Peyer's patch (tissue), 4 donors: ENCODE measurements around the gene CYB561D2.

Experiments used
- POLR2A ChIP-seq, 2 donors: fragments of 450-650 bp; IDR thresholded peaks; one replicate each; pipeline ENCODE4 v1.5.1; 2017; ENCODE audit warnings: antibody characterized with exemption in 2 of 2, mild to moderate bottlenecking in 2 of 2, moderate library complexity in 2 of 2
- TF ChIP-seq, protein P1 (sequence below), 6 experiments: fragments of 450-650 bp in 4 of 6; fragments of 200-600 bp in 2 of 6; sonication (generic) in 1 of 6; IDR thresholded peaks; one replicate each; pipeline ENCODE4 v1.5.1; 2017 to 2019; ENCODE audit warnings: antibody characterized with exemption in 6 of 6, mild to moderate bottlenecking in 3 of 6, moderate library complexity in 1 of 6

DNA sequence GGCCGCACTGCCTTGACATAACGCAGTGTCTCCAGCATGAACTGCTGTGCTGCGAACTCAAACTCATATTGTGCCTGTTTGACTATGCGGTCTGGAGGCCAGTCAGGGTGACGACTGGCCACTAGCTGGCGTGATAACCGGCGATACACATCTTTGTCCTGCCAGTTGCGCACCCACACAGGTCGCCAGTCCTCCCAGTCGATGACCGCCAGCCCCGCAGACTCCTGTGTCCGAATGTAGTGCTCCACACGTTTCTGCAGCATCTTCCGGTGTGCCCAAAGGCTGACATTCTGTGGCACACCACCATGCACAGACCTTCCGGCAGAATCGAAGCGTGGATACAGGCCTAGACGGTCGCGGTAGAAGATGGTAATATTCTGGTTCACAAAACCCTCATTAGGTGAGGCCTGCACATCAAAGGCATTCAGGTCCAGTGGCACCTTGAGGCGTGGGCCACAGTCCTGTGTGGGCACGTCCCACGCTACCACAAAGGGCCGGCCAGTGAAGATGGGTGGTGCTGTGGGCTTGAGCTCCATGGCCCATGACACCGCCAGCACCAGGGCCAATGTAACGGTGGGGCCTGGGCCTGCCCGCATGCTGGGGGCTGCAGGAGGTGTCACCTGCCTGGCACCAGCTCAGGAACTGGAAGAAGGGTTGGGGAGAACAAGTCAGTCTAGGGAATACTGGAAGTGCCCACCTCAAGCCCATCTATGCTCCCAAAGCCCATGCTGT is 30.6 kb upstream of the CYB561D2 start:
- TF ChIP-seq, protein P1, sequence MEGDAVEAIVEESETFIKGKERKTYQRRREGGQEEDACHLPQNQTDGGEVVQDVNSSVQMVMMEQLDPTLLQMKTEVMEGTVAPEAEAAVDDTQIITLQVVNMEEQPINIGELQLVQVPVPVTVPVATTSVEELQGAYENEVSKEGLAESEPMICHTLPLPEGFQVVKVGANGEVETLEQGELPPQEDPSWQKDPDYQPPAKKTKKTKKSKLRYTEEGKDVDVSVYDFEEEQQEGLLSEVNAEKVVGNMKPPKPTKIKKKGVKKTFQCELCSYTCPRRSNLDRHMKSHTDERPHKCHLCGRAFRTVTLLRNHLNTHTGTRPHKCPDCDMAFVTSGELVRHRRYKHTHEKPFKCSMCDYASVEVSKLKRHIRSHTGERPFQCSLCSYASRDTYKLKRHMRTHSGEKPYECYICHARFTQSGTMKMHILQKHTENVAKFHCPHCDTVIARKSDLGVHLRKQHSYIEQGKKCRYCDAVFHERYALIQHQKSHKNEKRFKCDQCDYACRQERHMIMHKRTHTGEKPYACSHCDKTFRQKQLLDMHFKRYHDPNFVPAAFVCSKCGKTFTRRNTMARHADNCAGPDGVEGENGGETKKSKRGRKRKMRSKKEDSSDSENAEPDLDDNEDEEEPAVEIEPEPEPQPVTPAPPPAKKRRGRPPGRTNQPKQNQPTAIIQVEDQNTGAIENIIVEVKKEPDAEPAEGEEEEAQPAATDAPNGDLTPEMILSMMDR (IDR thresholded peaks at IDR 0.05), result no peak
- TF ChIP-seq POLR2A (IDR thresholded peaks at IDR 0.05), result no peak
